H1 (cell line): Measurements from ENCODE around the gene TRIM75. TPM values are rescaled to one million over a fixed set of nuclear protein-coding genes. Genes with fewer than 3 reads are reported as not detected.
A peak's percentile ranks its signal among the peaks of the same experiment; 100 is the strongest.

ENCODE experiments used
- CTCF ChIA-PET: fragments of 300-600 bp; sonication (Branson Sonifier 250); formaldehyde crosslinking; loops from one replicate; lab custom pipeline; 2021; ENCODE audit not compliant: partially characterized antibody; lab: Charles Lee
- POLR2A ChIA-PET: fragments of 300-600 bp; sonication (Branson Sonifier 250); formaldehyde crosslinking; loops from one replicate; lab custom pipeline; 2021; ENCODE audit warnings: inconsistent platforms; ENCODE audit not compliant: partially characterized antibody; lab: Charles Lee
- DNase-seq, 2 experiments: peaks; one replicate each; pipeline versions ENCODE4 v3.0.0 to v3.0.0-alpha.2; 2010 to 2022; ENCODE audit warnings: low spot score in 2 of 2, low read depth in 1 of 2, mixed read lengths in 1 of 2
- FAIRE-seq: peaks from 2 replicates; lab custom pipeline; 2011; peaks lifted over from hg19 to GRCh38; lab: Jason Lieb, UNC
- H2AFZ ChIP-seq: 2 replicates; pipeline ENCODE4 v1.8.1; 2012; ENCODE audit warnings: low read length, inconsistent platforms
- H2AK5ac ChIP-seq: 2 replicates; pipeline ENCODE4 v1.6.1; 2013; ENCODE audit warnings: low read depth, low read length
- H2BK120ac ChIP-seq: replicated peaks from 2 replicates; pipeline ENCODE3; 2013; ENCODE audit warnings: low read depth, low read length, inconsistent platforms
- H2BK12ac ChIP-seq: 2 replicates; pipeline ENCODE4 v1.6.1; 2013; ENCODE audit warnings: low read depth, low read length
- H2BK15ac ChIP-seq: 2 replicates; pipeline ENCODE4 v1.6.1; 2013; ENCODE audit warnings: low read length
- H2BK20ac ChIP-seq: 2 replicates; pipeline ENCODE4 v1.6.1; 2013; ENCODE audit warnings: low read length
- H2BK5ac ChIP-seq: 2 replicates; pipeline ENCODE4 v1.6.1; 2013; ENCODE audit warnings: low read depth, low read length
- H3K14ac ChIP-seq: 2 replicates; pipeline ENCODE4 v1.6.1; 2013; ENCODE audit warnings: inconsistent platforms; ENCODE audit not compliant: insufficient read length
- H3K18ac ChIP-seq: 2 replicates; pipeline ENCODE4 v1.6.1; 2013; ENCODE audit warnings: low read length; ENCODE audit errors: extremely low read depth
- H3K23ac ChIP-seq: 2 replicates; pipeline ENCODE4 v1.6.1; 2013; ENCODE audit warnings: inconsistent platforms; ENCODE audit not compliant: insufficient read length
- H3K23me2 ChIP-seq: 2 replicates; pipeline ENCODE4 v1.6.1; 2013; ENCODE audit warnings: low read depth, low read length
- H3K27ac ChIP-seq: 2 replicates; pipeline ENCODE4 v1.6.1; 2011; ENCODE audit warnings: low read depth, low read length, inconsistent platforms
- H3K27me3 ChIP-seq, 4 experiments: replicated peaks in 1 of 4; 1 replicate in 1 of 4; 2 replicates in 3 of 4; pipeline versions ENCODE4 v1.6.1 to v1.8.1; 2011 to 2013; ENCODE audit warnings: low read length in 3 of 4, mild to moderate bottlenecking in 3 of 4, inconsistent platforms in 2 of 4, mixed read lengths in 2 of 4, moderate library complexity in 1 of 4; ENCODE audit not compliant: control insufficient read depth in 3 of 4, insufficient read depth in 3 of 4; ENCODE audit errors: extremely low read depth in 1 of 4
- H3K36me3 ChIP-seq, 4 experiments: 2 replicates each; pipeline versions ENCODE4 v1.6.1 to v1.8.1; 2011 to 2013; ENCODE audit warnings: mild to moderate bottlenecking in 4 of 4, low read length in 3 of 4, moderate library complexity in 2 of 4, control low read depth in 1 of 4, inconsistent platforms in 1 of 4; ENCODE audit not compliant: insufficient read depth in 4 of 4, control insufficient read depth in 2 of 4
- H3K4ac ChIP-seq: replicated peaks from 2 replicates; pipeline ENCODE3; 2013; ENCODE audit warnings: low read length, low read depth, mixed read lengths, inconsistent platforms; ENCODE audit not compliant: insufficient read length
- H3K4me1 ChIP-seq, 4 experiments: replicated peaks in 1 of 4; 1 replicate in 1 of 4; 2 replicates in 3 of 4; pipeline versions ENCODE4 v1.6.1 to v1.8.1; 2011 to 2013; ENCODE audit warnings: low read length in 3 of 4, inconsistent platforms in 2 of 4, mixed read lengths in 1 of 4; ENCODE audit not compliant: insufficient read depth in 4 of 4, control insufficient read depth in 3 of 4
- H3K4me2 ChIP-seq, 2 experiments: 2 replicates each; pipeline versions ENCODE4 v1.6.1 to v1.8.1; 2011 to 2013; ENCODE audit warnings: low read depth in 2 of 2, low read length in 2 of 2, control low read depth in 1 of 2, inconsistent platforms in 1 of 2, mild to moderate bottlenecking in 1 of 2; ENCODE audit not compliant: insufficient read depth in 1 of 2
- H3K4me3 ChIP-seq, 4 experiments: fragments of 200-600, 300-600 bp in 1 of 4; sonication (generic), shearing (Covaris generic), sonication (Bioruptor Twin) in 1 of 4; 2 replicates each; pipeline versions ENCODE4 v1.5.1 to v1.8.1; 2011 to 2016; ENCODE audit warnings: low read length in 4 of 4, low read depth in 3 of 4, control low read depth in 2 of 4, inconsistent platforms in 2 of 4, mild to moderate bottlenecking in 2 of 4, mixed read lengths in 1 of 4, moderate library complexity in 1 of 4; ENCODE audit not compliant: insufficient read depth in 2 of 4; ENCODE audit errors: extremely low read depth in 1 of 4
- H3K56ac ChIP-seq: replicated peaks from 2 replicates; pipeline ENCODE3; 2013; ENCODE audit warnings: low read depth, mild to moderate bottlenecking, mixed read lengths, low read length, inconsistent platforms; ENCODE audit not compliant: insufficient read length
- H3K79me1 ChIP-seq: 2 replicates; pipeline ENCODE4 v1.6.1; 2013; ENCODE audit warnings: low read depth, low read length, control low read depth
- H3K79me2 ChIP-seq, 2 experiments: 2 replicates each; pipeline versions ENCODE4 v1.6.1 to v1.8.1; 2012 to 2013; ENCODE audit warnings: low read length in 2 of 2, mild to moderate bottlenecking in 2 of 2, inconsistent platforms in 1 of 2; ENCODE audit not compliant: insufficient read depth in 2 of 2, control insufficient read depth in 1 of 2
- H3K9ac ChIP-seq, 4 experiments: replicated peaks in 1 of 4; 1 replicate in 1 of 4; 2 replicates in 3 of 4; pipeline versions ENCODE4 v1.6.1 to v1.8.1; 2011 to 2013; ENCODE audit warnings: low read depth in 3 of 4, low read length in 3 of 4, control low read depth in 2 of 4, mild to moderate bottlenecking in 2 of 4, moderate library complexity in 2 of 4, inconsistent platforms in 1 of 4; ENCODE audit errors: extremely low read depth in 1 of 4
- H3K9me3 ChIP-seq, 2 experiments: 2 replicates each; pipeline versions ENCODE4 v1.6.1 to v1.8.1; 2012 to 2013; ENCODE audit warnings: mild to moderate bottlenecking in 2 of 2, moderate library complexity in 2 of 2, control low read depth in 1 of 2, inconsistent platforms in 1 of 2, low read depth in 1 of 2, low read length in 1 of 2, mixed read lengths in 1 of 2; ENCODE audit not compliant: insufficient read depth in 2 of 2
- H4K20me1 ChIP-seq, 2 experiments: replicated peaks in 1 of 2; 2 replicates each; pipeline versions ENCODE3 to v1.8.1; 2011 to 2013; ENCODE audit warnings: inconsistent platforms in 2 of 2, low read length in 2 of 2, mild to moderate bottlenecking in 1 of 2; ENCODE audit not compliant: insufficient read depth in 2 of 2, control insufficient read depth in 1 of 2
- H4K5ac ChIP-seq: 2 replicates; pipeline ENCODE4 v1.6.1; 2013; ENCODE audit warnings: low read length, low read depth, mixed read lengths, inconsistent platforms; ENCODE audit not compliant: insufficient read length
- H4K8ac ChIP-seq: 2 replicates; pipeline ENCODE4 v1.8.0; 2013; ENCODE audit warnings: mild to moderate bottlenecking, moderate library complexity, low read length, inconsistent platforms; ENCODE audit not compliant: insufficient read depth; ENCODE audit errors: extremely low read depth
- H4K91ac ChIP-seq: replicated peaks from 2 replicates; pipeline ENCODE3; 2013; ENCODE audit warnings: low read length, mixed read lengths, inconsistent platforms; ENCODE audit not compliant: insufficient read length
- BCL11A ChIP-seq, 2 experiments: IDR thresholded peaks; one replicate each; pipeline ENCODE4 v1.6.1; 2011; ENCODE audit warnings: low read depth in 2 of 2, low read length in 2 of 2, mild to moderate bottlenecking in 2 of 2
- EP300 ChIP-seq, 2 experiments: IDR thresholded peaks; 1 replicate in 1 of 2; 2 replicates in 1 of 2; pipeline ENCODE4 v1.6.1; 2011 to 2012; ENCODE audit warnings: low read depth in 2 of 2, low read length in 2 of 2, mild to moderate bottlenecking in 2 of 2, borderline replicate concordance in 1 of 2, inconsistent platforms in 1 of 2, moderate library complexity in 1 of 2
- GABPA ChIP-seq: IDR thresholded peaks from 2 replicates; pipeline ENCODE4 v1.6.1; 2011; ENCODE audit warnings: mild to moderate bottlenecking, low read length, moderate library complexity, borderline replicate concordance; ENCODE audit not compliant: insufficient read depth
- HDAC2 ChIP-seq, 2 experiments: fragments of 300-600 bp in 1 of 2; sonication (generic) in 1 of 2; IDR thresholded peaks; 2 replicates each; pipeline ENCODE4 v1.6.1; 2011 to 2012; ENCODE audit warnings: low read depth in 2 of 2, low read length in 2 of 2, mild to moderate bottlenecking in 2 of 2, moderate library complexity in 2 of 2, borderline replicate concordance in 1 of 2, inconsistent platforms in 1 of 2
- HDAC6 ChIP-seq: IDR thresholded peaks from one replicate; pipeline ENCODE4 v1.7.1; 2012; ENCODE audit warnings: low read depth, mild to moderate bottlenecking, inconsistent platforms, low read length, moderate library complexity
- KDM4A ChIP-seq: IDR thresholded peaks from one replicate; pipeline ENCODE4 v1.7.1; 2012; ENCODE audit warnings: low read depth, mild to moderate bottlenecking, moderate library complexity, low read length, inconsistent platforms; ENCODE audit not compliant: severe bottlenecking
- MAX ChIP-seq: IDR thresholded peaks from 2 replicates; pipeline ENCODE4 v1.6.1; 2012; ENCODE audit warnings: inconsistent platforms
- NRF1 ChIP-seq: IDR thresholded peaks from 2 replicates; pipeline ENCODE4 v1.6.1; 2011; ENCODE audit warnings: mild to moderate bottlenecking, low read depth, low read length, improper control_type of control experiment
- POLR2AphosphoS5 ChIP-seq: IDR thresholded peaks from 2 replicates; pipeline ENCODE4 v1.6.1; 2011; ENCODE audit warnings: low read depth, low read length
- SP4 ChIP-seq: IDR thresholded peaks from 2 replicates; pipeline ENCODE4 v1.6.1; 2012; ENCODE audit warnings: low read length, inconsistent platforms
- TAF1 ChIP-seq: IDR thresholded peaks from 2 replicates; pipeline ENCODE4 v1.6.1; 2011; ENCODE audit warnings: mild to moderate bottlenecking, low read depth, low read length
- WGBS, 2 experiments: shearing (Covaris generic) in 1 of 2; methylation state at CpG; one replicate each; pipeline versions ENCODE4 v1.1.6 to v1.1.7; 2013 to 2015; ENCODE audit warnings: low lambda C conversion rate in 2 of 2, mixed read lengths in 2 of 2, inconsistent platforms in 1 of 2, low coverage in 1 of 2, missing lambda C conversion rate in 1 of 2; ENCODE audit not compliant: insufficient replicate concordance in 2 of 2, insufficient coverage in 1 of 2, insufficient read length in 1 of 2; ENCODE audit errors: extremely low coverage in 1 of 2, missing lambda C conversion rate in 1 of 2; 5-methylcytosine and 5-hydroxymethylcytosine counted together
- polyA plus RNA-seq, 7 experiments: library from polyadenylated mRNA; depleted of rRNA in 3 of 7; stranded (reverse) in 5 of 7; unstranded in 2 of 7; fragments of >200 nt in 5 of 7; fragments of 200-250 nt in 2 of 7; gene quantifications; 1 replicate in 5 of 7; 2 replicates in 1 of 7; 4 replicates in 1 of 7; pipeline versions ENCODE4 v1.2.1 to v1.2.3, GENCODE V29; 2011 to 2013; ENCODE audit warnings: missing spikeins in 2 of 7, mixed read lengths in 2 of 7
- total RNA-seq: library from RNA; stranded (reverse); fragmentation: NEBNext Ultra II Directional; extraction: Animal tissue kit (Norgen Biotek cat#: 25700); gene quantifications from 2 replicates; pipeline ENCODE4 v1.2.1, GENCODE V29; 2021

The TRIM75 gene
- total and polyA plus RNA-seq, 2 of the 8 experiments (the other 6 are each of a cell fraction or from before 2014, with no cell fraction given): not detected

GRCh38 chr4:165052627-165053026, 1.0 kb upstream of the TRIM75 start:
- FAIRE-seq (no peak), DNase-seq (no peak)
- Histone ChIP-seq H2BK20ac (no peak overlapping the region), H4K8ac (0 out of 2 replicates have a peak overlapping the region, but pooled peaks have one; percentile 15), H3K14ac (no peak overlapping the region), H2AFZ (no peak overlapping the region), H3K56ac (no peak overlapping the region), H4K20me1 (no peaks in the 10 kb centered on the region), H3K79me2 (no peaks in the 10 kb centered on the region), H4K91ac (no peak overlapping the region), H2BK5ac (no peak overlapping the region), H3K9me3 (no peaks in the 10 kb centered on the region), H3K4ac (no peak overlapping the region), H3K4me3 (no peak overlapping the region), H3K27me3 (no peaks in the 10 kb centered on the region), H3K9ac (no peak overlapping the region), H3K36me3 (no peaks in the 10 kb centered on the region), H2BK15ac (no peak overlapping the region), H3K23ac (no peak overlapping the region), H2AK5ac (no peak overlapping the region), H2BK120ac (no peak overlapping the region), H3K27ac (no peak overlapping the region), H3K4me1 (no peaks in the 10 kb centered on the region), H4K5ac (no peak overlapping the region), H3K18ac (no peak overlapping the region), H3K79me1 (no peaks in the 10 kb centered on the region), H3K23me2 (no peaks in the 10 kb centered on the region), H2BK12ac (no peak overlapping the region), H3K4me2 (no peak overlapping the region)
- TF ChIP-seq GABPA (no peak), SP4 (no peak), EP300 (IDR thresholded peaks at IDR 0.05; ENCODE audit: borderline replicate concordance in 1 of 2, low read depth in 2 of 2, low read length in 2 of 2) (no peak), KDM4A (no peak), NRF1 (no peak), HDAC2 (IDR thresholded peaks at IDR 0.05; ENCODE audit: borderline replicate concordance in 1 of 2, low read depth in 2 of 2, low read length in 2 of 2) (no peak), TAF1 (no peak), MAX (no peak), HDAC6 (no peak), BCL11A (IDR thresholded peaks at IDR 0.05; ENCODE audit: low read depth in 2 of 2, low read length in 2 of 2) (no peak), POLR2AphosphoS5 (no peak)
- CTCF ChIA-PET: interaction anchor here (0.6 to 2.1 kb wide), 3 partner anchors 11 to 647 kb away, joined by 3 to 4 read pairs (median 3); no protein-coding TSS in a partner anchor
- WGBS, 2 experiments: 86% methylated on average over 3 of the region's 3 CpGs; no CpG with 5 or more reads in 1 of the 2 experiments
- POLR2A ChIA-PET: no interaction called here
